ENCODE results near the gene RESP18.

Gene RESP18

DNA sequence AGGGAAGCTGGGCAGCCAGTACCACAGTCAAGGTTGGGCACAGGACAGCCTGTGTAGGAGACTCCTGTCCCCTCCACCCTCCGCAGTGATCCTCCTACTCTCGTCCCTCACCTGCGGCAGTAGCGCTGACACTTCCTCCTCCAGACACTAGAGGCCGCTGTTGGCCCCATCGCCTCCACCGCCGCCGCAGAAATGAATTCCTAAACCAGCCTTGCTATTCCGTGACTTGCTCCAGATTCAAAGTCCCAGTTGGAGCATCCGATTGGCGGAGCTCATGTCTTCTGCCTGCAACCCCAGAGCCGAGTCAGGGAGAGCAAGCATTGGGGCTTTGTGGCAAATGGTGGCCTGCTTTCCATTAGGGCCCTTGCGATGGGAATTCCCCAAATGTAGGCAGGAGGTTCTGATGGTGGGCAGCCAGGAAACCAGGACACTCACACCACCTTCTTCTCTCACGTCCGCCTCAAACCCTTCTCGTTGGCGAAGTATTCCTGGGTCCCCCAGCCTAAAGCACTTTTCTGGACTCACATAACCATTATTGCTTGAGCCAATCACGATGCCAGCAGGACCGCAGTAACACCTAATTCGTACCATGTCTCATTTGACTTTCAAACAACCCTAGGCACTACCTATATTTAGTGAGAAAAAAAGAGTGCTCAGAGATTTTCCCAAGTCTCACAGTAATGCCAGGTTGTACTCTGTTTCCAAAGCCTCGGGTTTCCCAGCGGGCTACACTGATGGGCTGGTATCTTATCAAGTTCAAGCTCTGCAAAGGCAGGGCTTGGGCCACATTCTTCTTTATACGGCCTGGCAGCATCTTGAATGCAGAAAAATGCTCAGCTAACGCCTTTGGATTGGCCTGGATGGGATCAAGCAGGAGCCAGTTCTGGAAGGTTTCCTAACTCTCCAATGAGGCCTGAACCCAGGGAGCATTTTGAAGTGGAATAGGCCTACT, 54.6 kb downstream of the RESP18 start:
- DNase-seq (ENCODE audit: low read depth), result peak; percentile 70

Measured in activated T-cell treated with anti-CD3 and anti-CD28 coated beads for 24 hours (primary cell).